HG02840 (cell line): ENCODE results near the gene PML.

Experiments used
- ATAC-seq: cut with Tn5 transposase; IDR thresholded peaks from one replicate; pipeline ENCODE4 v1.9.1; 2021; ENCODE audit warnings: mild to moderate bottlenecking, moderate library complexity, moderate number of reproducible peaks; ENCODE audit not compliant: unreplicated experiment, low FRiP score

Gene PML

GRCh38 chr15:74006774-74007639, 12.5 kb downstream of the PML start:
- no peak for ATAC-seq

GRCh38 chr15:74007820-74008371, 13.4 kb downstream of the PML start:
- ATAC-seq, result no peak

- ATAC-seq, result no peak
Observed at GRCh38 chr15:74008901-74009300, 14.4 kb downstream of the PML start.

- ATAC-seq, result no peak
Observed at GRCh38 chr15:74010929-74011540, 16.5 kb downstream of the PML start.

GRCh38 chr15:74011610-74012009, 17.1 kb downstream of the PML start:
- ATAC-seq, result no peak

- ATAC-seq, result no peak
Observed at GRCh38 chr15:74013374-74013894, 18.9 kb downstream of the PML start.

GRCh38 chr15:74019734-74020133, 25.2 kb downstream of the PML start:
- ATAC-seq, result no peak

- ATAC-seq, result no peak
Observed at GRCh38 chr15:74022706-74023470, 28.4 kb downstream of the PML start.

- no peak for ATAC-seq
Observed at GRCh38 chr15:74024687-74025086, 30.2 kb downstream of the PML start.

GRCh38 chr15:74025436-74025835, 30.9 kb downstream of the PML start:
- ATAC-seq, result no peak

GRCh38 chr15:74027688-74028087, 33.2 kb downstream of the PML start:
- ATAC-seq, result no peak

GRCh38 chr15:74028646-74029045, 34.1 kb downstream of the PML start:
- ATAC-seq, result no peak

- ATAC-seq, result no peak
Observed at GRCh38 chr15:74032046-74032445, 37.5 kb downstream of the PML start.

- no peak for ATAC-seq
Observed at GRCh38 chr15:74032606-74033561, 38.4 kb downstream of the PML start.

- no peak for ATAC-seq
Observed at GRCh38 chr15:74034206-74034755, 39.8 kb downstream of the PML start.

- no peak for ATAC-seq
Observed at GRCh38 chr15:74035121-74036017, 40.9 kb downstream of the PML start.

- ATAC-seq, result no peak
Observed at GRCh38 chr15:74036271-74037170, 42.0 kb downstream of the PML start.
